ENCODE results near the gene LLCFC1. TPM values are rescaled to one million over a fixed set of nuclear protein-coding genes. Genes with fewer than 3 reads are reported as not detected.

Gene LLCFC1
- total and polyA plus RNA-seq, 4 donors = not detected

DNA sequence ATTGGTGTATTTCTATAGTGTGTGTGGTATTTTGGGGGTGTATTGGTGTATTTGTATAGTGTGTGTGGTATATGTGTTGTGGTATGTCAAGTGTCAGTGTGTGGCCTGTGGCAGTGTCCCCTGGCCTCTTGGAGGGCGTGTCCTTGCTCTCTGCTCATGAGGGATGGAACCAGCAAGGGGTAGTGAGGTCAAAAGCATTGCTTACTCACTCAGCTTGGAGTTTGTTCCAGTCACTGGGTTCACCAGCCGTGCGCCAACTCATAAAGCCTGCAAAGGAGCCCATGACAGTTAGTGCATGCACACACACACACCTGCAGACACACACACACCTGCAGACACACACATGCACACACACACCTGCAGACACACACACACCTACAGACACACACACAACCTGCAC, 49.5 kb upstream of the LLCFC1 start (continued):
- TF ChIP-seq, protein P1, sequence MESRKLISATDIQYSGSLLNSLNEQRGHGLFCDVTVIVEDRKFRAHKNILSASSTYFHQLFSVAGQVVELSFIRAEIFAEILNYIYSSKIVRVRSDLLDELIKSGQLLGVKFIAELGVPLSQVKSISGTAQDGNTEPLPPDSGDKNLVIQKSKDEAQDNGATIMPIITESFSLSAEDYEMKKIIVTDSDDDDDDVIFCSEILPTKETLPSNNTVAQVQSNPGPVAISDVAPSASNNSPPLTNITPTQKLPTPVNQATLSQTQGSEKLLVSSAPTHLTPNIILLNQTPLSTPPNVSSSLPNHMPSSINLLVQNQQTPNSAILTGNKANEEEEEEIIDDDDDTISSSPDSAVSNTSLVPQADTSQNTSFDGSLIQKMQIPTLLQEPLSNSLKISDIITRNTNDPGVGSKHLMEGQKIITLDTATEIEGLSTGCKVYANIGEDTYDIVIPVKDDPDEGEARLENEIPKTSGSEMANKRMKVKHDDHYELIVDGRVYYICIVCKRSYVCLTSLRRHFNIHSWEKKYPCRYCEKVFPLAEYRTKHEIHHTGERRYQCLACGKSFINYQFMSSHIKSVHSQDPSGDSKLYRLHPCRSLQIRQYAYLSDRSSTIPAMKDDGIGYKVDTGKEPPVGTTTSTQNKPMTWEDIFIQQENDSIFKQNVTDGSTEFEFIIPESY (IDR thresholded peaks at IDR 0.05) = no peak
- no peak for TF ChIP-seq NR2F2 (IDR thresholded peaks at IDR 0.05)
- TF ChIP-seq TAF1 (conservative IDR thresholded peaks at IDR 0.05) = no peak
- TF ChIP-seq EGR1 (IDR thresholded peaks at IDR 0.05; ENCODE audit: low read depth in 2 of 2) = no peak

- Histone ChIP-seq H3K9me3 (ENCODE audit: control insufficient read depth in 4 of 4, low read length in 3 of 4) (no peaks in the 10 kb centered on the region), H3K4me1 (ENCODE audit: control insufficient read depth in 4 of 4, insufficient read depth in 4 of 4, low read length in 3 of 4) (no peaks in the 10 kb centered on the region), H3K9ac (ENCODE audit: low read depth in 1 of 2, low read length in 2 of 2) (no peak overlapping the region), H3K27me3 (ENCODE audit: control insufficient read depth in 4 of 4, insufficient read depth in 4 of 4, low read length in 3 of 4) (peaks cover 0 to 5% (median 0%) of the 10 kb centered on the region in 4 donors), H3K36me3 (ENCODE audit: control insufficient read depth in 4 of 4, insufficient read depth in 3 of 4, low read depth in 1 of 4, low read length in 3 of 4) (no peaks in the 10 kb centered on the region), H3K4me3 (ENCODE audit: low read depth in 1 of 3, low read length in 3 of 3) (no peak overlapping the region), H3K27ac (ENCODE audit: low read depth in 1 of 2, low read length in 2 of 2) (no peak overlapping the region)
- 57% methylated on average over 12 of the region's 12 CpGs for WGBS
- TF ChIP-seq RXRA (IDR thresholded peaks at IDR 0.05) (no peak), TAF1 (conservative IDR thresholded peaks at IDR 0.05) (no peak), FOXA1 (IDR thresholded peaks at IDR 0.05) (no peak), HNF4A (conservative IDR thresholded peaks at IDR 0.05) (no peak), GABPA (IDR thresholded peaks at IDR 0.05 in 1 of 2, conservative IDR thresholded peaks at IDR 0.05 in 1 of 2) (no peak), REST (IDR thresholded peaks at IDR 0.05) (no peak), NR2F2 (IDR thresholded peaks at IDR 0.05) (no peak), JUND (IDR thresholded peaks at IDR 0.05) (no peak), CTCF (IDR thresholded peaks at IDR 0.05; ENCODE audit: low read depth, low read length, missing input control) (no peak), EGR1 (IDR thresholded peaks at IDR 0.05; ENCODE audit: low read depth in 2 of 2) (no peak)
- no peak for DNase-seq (ENCODE audit: low spot score)
Observed at GRCh38 chr7:142890874-142891485, 48.3 kb upstream of the LLCFC1 start.

DNA sequence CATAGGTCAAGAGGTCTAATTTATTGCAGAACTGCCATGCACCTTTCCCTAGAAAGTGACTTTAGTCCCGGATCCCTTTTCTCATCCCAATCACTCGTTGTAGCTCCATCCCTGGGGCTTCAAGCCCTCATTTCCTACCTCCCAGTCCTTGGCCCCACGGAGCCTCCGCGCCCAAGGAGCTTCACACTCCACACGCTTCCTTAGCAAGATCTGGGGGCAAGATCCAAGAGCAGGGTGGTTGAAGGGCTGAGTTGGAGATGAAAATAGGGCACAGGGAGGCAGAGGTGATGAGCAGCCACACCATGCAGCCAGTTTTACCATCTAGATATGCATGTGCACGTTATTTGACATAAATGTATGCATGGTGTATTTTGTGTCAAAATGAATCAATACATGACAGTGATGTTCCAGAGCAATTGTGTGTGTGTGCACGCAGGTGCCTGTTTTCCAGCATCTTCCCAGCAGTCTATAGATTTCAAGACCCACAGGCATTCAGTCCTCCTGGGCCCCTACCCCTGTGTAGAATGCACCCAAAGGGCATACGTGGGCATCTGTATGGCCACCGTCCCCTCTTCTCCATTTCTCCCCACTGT, 47.7 kb upstream of the LLCFC1 start:
- no peak overlapping the region for H3K4me3 ChIP-seq (ENCODE audit: low read depth in 1 of 3, low read length in 3 of 3)
- H3K9me3 ChIP-seq (ENCODE audit: control insufficient read depth in 4 of 4, low read length in 3 of 4) = no peaks in the 10 kb centered on the region
- H3K36me3 ChIP-seq (ENCODE audit: control insufficient read depth in 4 of 4, insufficient read depth in 3 of 4, low read depth in 1 of 4, low read length in 3 of 4) = no peaks in the 10 kb centered on the region
- no peak overlapping the region for H3K9ac ChIP-seq (ENCODE audit: low read depth in 1 of 2, low read length in 2 of 2)
- 84% methylated on average over 10 of the region's 10 CpGs for WGBS
- no peaks in the 10 kb centered on the region for H3K4me1 ChIP-seq (ENCODE audit: control insufficient read depth in 4 of 4, insufficient read depth in 4 of 4, low read length in 3 of 4)
- peaks cover 0 to 5% (median 0%) of the 10 kb centered on the region in 4 donors for H3K27me3 ChIP-seq (ENCODE audit: control insufficient read depth in 4 of 4, insufficient read depth in 4 of 4, low read length in 3 of 4)
- no peak overlapping the region for H3K27ac ChIP-seq (ENCODE audit: low read depth in 1 of 2, low read length in 2 of 2)
- TF ChIP-seq RXRA (IDR thresholded peaks at IDR 0.05) (no peak), REST (IDR thresholded peaks at IDR 0.05) (no peak), ATF3 (IDR thresholded peaks at IDR 0.05) (no peak), GABPA (IDR thresholded peaks at IDR 0.05 in 1 of 2, conservative IDR thresholded peaks at IDR 0.05 in 1 of 2) (no peak), NR2F2 (IDR thresholded peaks at IDR 0.05) (no peak), SP1 (IDR thresholded peaks at IDR 0.05) (no peak)
- DNase-seq (ENCODE audit: low spot score) = no peak
